ENCODE measurements around the gene CCDC110.

The CCDC110 gene

GRCh38 chr4:185479507-185479971 lies 8.0 kb upstream of the CCDC110 start:
- H3K27ac ChIP-seq (ENCODE audit: low read length), result peak overlapping the region; percentile 85

GRCh38 chr4:185473247-185473646 lies 1.7 kb upstream of the CCDC110 start:
- Histone ChIP-seq H3K4me3 (ENCODE audit: low read length) (no peak overlapping the region), H3K9me2 (replicated peaks; ENCODE audit: insufficient read depth, low read length) (no peaks in the 10 kb centered on the region), H3K9me3 (replicated peaks; ENCODE audit: insufficient read depth, low read length) (no peaks in the 10 kb centered on the region), H3K27me3 (replicated peaks; ENCODE audit: insufficient read depth, low read length) (no peaks in the 10 kb centered on the region), H2AFZ (ENCODE audit: low read length) (no peak overlapping the region), H3K27ac (ENCODE audit: low read length) (no peak overlapping the region), H3K4me1 (ENCODE audit: low read length) (peaks cover 16% of the 10 kb centered on the region), H3F3A (ENCODE audit: insufficient read depth, low read length) (peaks cover 11% of the 10 kb centered on the region; the same call in 1 of the 2 replicates), H4K20me1 (ENCODE audit: insufficient read depth, low read length) (no peaks in the 10 kb centered on the region), H3K79me2 (ENCODE audit: low read length) (peaks cover 20% of the 10 kb centered on the region), H3K4me2 (ENCODE audit: low read depth, low read length) (no peak overlapping the region), H3K36me3 (replicated peaks; ENCODE audit: insufficient read depth, low read length) (no peaks in the 10 kb centered on the region), H3K9ac (ENCODE audit: low read length) (no peak overlapping the region)
- no peak for DNase-seq
- TF ChIP-seq CTCF (IDR thresholded peaks at IDR 0.05; ENCODE audit: low read length) (no peak), EZH2 (optimal IDR thresholded peaks at IDR 0.05; ENCODE audit: low read depth, low read length) (no peak), EZH2phosphoT487 (IDR thresholded peaks at IDR 0.05; ENCODE audit: low read length) (no peak)

More at GRCh38 chr4:185479507-185479971, 8.0 kb upstream of the CCDC110 start:
- Histone ChIP-seq H3F3A (ENCODE audit: insufficient read depth, low read length) (peaks cover 36% of the 10 kb centered on the region), H3K4me3 (ENCODE audit: low read length) (peak overlapping the region; percentile 51), H4K20me1 (ENCODE audit: insufficient read depth, low read length) (no peaks in the 10 kb centered on the region), H3K36me3 (replicated peaks; ENCODE audit: insufficient read depth, low read length) (no peaks in the 10 kb centered on the region), H3K27me3 (replicated peaks; ENCODE audit: insufficient read depth, low read length) (no peaks in the 10 kb centered on the region), H3K9ac (ENCODE audit: low read length) (peak overlapping the region; percentile 79), H3K4me2 (ENCODE audit: low read depth, low read length) (peak overlapping the region; percentile 73), H3K79me2 (ENCODE audit: low read length) (peaks cover 4% of the 10 kb centered on the region; the same call in 1 of the 2 replicates), H2AFZ (ENCODE audit: low read length) (peak overlapping the region; percentile 2; the same call in 1 of the 2 replicates), H3K9me2 (replicated peaks; ENCODE audit: insufficient read depth, low read length) (no peaks in the 10 kb centered on the region), H3K9me3 (replicated peaks; ENCODE audit: insufficient read depth, low read length) (no peaks in the 10 kb centered on the region), H3K4me1 (ENCODE audit: low read length) (peaks cover 37% of the 10 kb centered on the region)
- no peak for TF ChIP-seq EZH2 (optimal IDR thresholded peaks at IDR 0.05; ENCODE audit: low read depth, low read length)
- no peak for TF ChIP-seq EZH2phosphoT487 (IDR thresholded peaks at IDR 0.05; ENCODE audit: low read length)
- no peak for TF ChIP-seq CTCF (IDR thresholded peaks at IDR 0.05; ENCODE audit: low read length)
- DNase-seq, result peak; percentile 94

GRCh38 chr4:185472103-185472542 lies 590 bp upstream of the CCDC110 start:
- H3K36me3 ChIP-seq (replicated peaks; ENCODE audit: insufficient read depth, low read length), result no peaks in the 10 kb centered on the region
- H3K79me2 ChIP-seq (ENCODE audit: low read length), result peaks cover 20% of the 10 kb centered on the region
- H3K4me3 ChIP-seq (ENCODE audit: low read length), result peak overlapping the region; percentile 90
- no peaks in the 10 kb centered on the region for H3K27me3 ChIP-seq (replicated peaks; ENCODE audit: insufficient read depth, low read length)
- H3K4me2 ChIP-seq (ENCODE audit: low read depth, low read length), result peak overlapping the region; percentile 96
- H3K9me2 ChIP-seq (replicated peaks; ENCODE audit: insufficient read depth, low read length), result no peaks in the 10 kb centered on the region
- DNase-seq, result peak; percentile 44
- peaks cover 6% of the 10 kb centered on the region; the same call in 1 of the 2 replicates for H3F3A ChIP-seq (ENCODE audit: insufficient read depth, low read length)
- peaks cover 10% of the 10 kb centered on the region; the same call in 1 of the 2 replicates for H3K4me1 ChIP-seq (ENCODE audit: low read length)
- TF ChIP-seq CTCF (IDR thresholded peaks at IDR 0.05; ENCODE audit: low read length) (no peak), EZH2 (optimal IDR thresholded peaks at IDR 0.05; ENCODE audit: low read depth, low read length) (no peak), EZH2phosphoT487 (IDR thresholded peaks at IDR 0.05; ENCODE audit: low read length) (no peak)
- peak overlapping the region; percentile 67 for H2AFZ ChIP-seq (ENCODE audit: low read length)
- H3K9me3 ChIP-seq (replicated peaks; ENCODE audit: insufficient read depth, low read length), result no peaks in the 10 kb centered on the region
- no peaks in the 10 kb centered on the region for H4K20me1 ChIP-seq (ENCODE audit: insufficient read depth, low read length)
- peak overlapping the region; percentile 81 for H3K27ac ChIP-seq (ENCODE audit: low read length)
- peak overlapping the region; percentile 99 for H3K9ac ChIP-seq (ENCODE audit: low read length)
